Measurements from ENCODE around the gene MAGI2.

DNA sequence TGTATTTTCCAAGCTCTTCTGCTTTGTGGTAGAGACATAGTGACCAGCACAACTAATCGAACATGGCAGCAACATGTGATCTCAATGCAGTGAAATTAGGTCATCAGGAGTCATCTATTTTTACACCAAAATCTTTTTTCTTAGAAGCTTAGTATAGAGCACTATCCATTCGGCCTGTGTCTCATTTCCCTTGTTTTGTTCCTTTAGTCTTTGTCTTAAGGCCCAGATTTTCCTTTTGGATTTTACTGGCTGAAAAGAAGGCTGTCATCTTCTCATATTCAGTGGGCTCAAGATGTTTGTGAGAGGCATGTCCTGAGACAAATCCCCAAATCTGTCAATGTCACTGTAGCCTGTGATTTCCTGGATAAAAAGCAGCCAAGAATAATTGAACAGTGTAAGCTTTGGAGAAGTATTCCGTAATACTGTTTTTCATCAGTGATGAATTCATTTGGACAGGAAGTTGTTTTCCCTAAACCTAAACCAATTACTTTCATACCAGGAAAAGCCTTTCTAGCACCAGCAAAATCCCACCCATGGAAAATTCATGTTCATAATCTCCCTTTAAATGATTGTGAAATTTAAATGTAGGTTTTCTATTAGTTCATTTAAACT lies 55.2 kb downstream of the MAGI2 start:
- TF ChIP-seq CTCF (IDR thresholded peaks at IDR 0.05; ENCODE audit: extremely low read depth in 1 of 2, insufficient read depth in 1 of 2, low read depth in 1 of 2, low read length in 2 of 2) (no peak), POLR2A (IDR thresholded peaks at IDR 0.05; ENCODE audit: low read depth, low read length) (no peak), FOS (IDR thresholded peaks at IDR 0.05; ENCODE audit: borderline replicate concordance, insufficient read depth, low read length) (no peak), POLR2AphosphoS5 (IDR thresholded peaks at IDR 0.05; ENCODE audit: insufficient read depth, low read depth, low read length) (no peak), MYC (IDR thresholded peaks at IDR 0.05; ENCODE audit: low read depth, low read length) (no peak), EZH2 (IDR thresholded peaks at IDR 0.05; ENCODE audit: borderline replicate concordance, low read depth, low read length, severe bottlenecking) (no peak), MAX (IDR thresholded peaks at IDR 0.05; ENCODE audit: insufficient read depth, insufficient read length) (no peak)
